ENCODE data around the gene VEGFA.

The VEGFA gene

DNA sequence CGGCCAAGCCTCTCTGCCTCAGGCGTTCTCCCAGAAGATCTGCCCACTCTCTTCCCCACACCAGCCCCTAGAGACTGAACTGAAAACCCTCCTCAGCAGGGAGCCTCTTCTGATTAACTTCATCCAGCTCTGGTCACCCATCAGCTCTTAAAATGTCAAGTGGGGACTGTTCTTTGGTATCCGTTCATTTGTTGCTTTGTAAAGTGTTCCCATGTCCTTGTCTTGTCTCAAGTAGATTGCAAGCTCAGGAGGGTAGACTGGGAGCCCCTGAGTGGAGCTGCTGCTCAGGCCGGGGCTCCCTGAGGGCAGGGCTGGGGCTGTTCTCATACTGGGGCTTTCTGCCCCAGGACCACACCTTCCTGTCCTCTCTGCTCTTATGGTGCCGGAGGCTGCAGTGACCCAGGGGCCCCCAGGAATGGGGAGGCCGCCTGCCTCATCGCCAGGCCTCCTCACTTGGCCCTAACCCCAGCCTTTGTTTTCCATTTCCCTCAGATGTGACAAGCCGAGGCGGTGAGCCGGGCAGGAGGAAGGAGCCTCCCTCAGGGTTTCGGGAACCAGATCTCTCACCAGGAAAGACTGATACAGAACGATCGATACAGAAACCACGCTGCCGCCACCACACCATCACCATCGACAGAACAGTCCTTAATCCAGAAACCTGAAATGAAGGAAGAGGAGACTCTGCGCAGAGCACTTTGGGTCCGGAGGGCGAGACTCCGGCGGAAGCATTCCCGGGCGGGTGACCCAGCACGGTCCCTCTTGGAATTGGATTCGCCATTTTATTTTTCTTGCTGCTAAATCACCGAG, 14.2 kb downstream of the VEGFA start:
- no peak for ATAC-seq
- TF ChIP-seq ZFP3 (CRISPR knock-in tag; IDR thresholded peaks at IDR 0.05) = no peak
- TF ChIP-seq PPARA (CRISPR knock-in tag; IDR thresholded peaks at IDR 0.05; ENCODE audit: borderline replicate concordance) = no peak
- no peak for TF ChIP-seq TCF4 (CRISPR knock-in tag; IDR thresholded peaks at IDR 0.05; ENCODE audit: borderline replicate concordance)
- TF ChIP-seq ESRRG (CRISPR knock-in tag; IDR thresholded peaks at IDR 0.05) = no peak
- TF ChIP-seq BACH2 (CRISPR knock-in tag; IDR thresholded peaks at IDR 0.05; ENCODE audit: borderline replicate concordance) = no peak
- TF ChIP-seq RARB (CRISPR knock-in tag; IDR thresholded peaks at IDR 0.05) = no peak
- no peak for TF ChIP-seq CSDC2 (CRISPR knock-in tag; IDR thresholded peaks at IDR 0.05)
- TF ChIP-seq SNAI2 (CRISPR knock-in tag; IDR thresholded peaks at IDR 0.05) = no peak

- TF ChIP-seq BACH2 (CRISPR knock-in tag; IDR thresholded peaks at IDR 0.05; ENCODE audit: borderline replicate concordance) (no peak), CREB5 (CRISPR knock-in tag; IDR thresholded peaks at IDR 0.05; ENCODE audit: low read depth) (no peak), PATZ1 (CRISPR knock-in tag; IDR thresholded peaks at IDR 0.05; ENCODE audit: borderline replicate concordance) (no peak), OSR1 (CRISPR knock-in tag; IDR thresholded peaks at IDR 0.05) (no peak), ARNTL (CRISPR knock-in tag; IDR thresholded peaks at IDR 0.05; ENCODE audit: borderline replicate concordance, low read depth) (no peak)
- TF ChIP-seq, protein P1, sequence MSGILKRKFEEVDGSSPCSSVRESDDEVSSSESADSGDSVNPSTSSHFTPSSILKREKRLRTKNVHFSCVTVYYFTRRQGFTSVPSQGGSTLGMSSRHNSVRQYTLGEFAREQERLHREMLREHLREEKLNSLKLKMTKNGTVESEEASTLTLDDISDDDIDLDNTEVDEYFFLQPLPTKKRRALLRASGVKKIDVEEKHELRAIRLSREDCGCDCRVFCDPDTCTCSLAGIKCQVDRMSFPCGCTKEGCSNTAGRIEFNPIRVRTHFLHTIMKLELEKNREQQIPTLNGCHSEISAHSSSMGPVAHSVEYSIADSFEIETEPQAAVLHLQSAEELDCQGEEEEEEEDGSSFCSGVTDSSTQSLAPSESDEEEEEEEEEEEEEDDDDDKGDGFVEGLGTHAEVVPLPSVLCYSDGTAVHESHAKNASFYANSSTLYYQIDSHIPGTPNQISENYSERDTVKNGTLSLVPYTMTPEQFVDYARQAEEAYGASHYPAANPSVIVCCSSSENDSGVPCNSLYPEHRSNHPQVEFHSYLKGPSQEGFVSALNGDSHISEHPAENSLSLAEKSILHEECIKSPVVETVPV (CRISPR knock-in tag; IDR thresholded peaks at IDR 0.05) = no peak
Measured at GRCh38 chr6:43785220-43785752, 15.3 kb downstream of the VEGFA start.

DNA sequence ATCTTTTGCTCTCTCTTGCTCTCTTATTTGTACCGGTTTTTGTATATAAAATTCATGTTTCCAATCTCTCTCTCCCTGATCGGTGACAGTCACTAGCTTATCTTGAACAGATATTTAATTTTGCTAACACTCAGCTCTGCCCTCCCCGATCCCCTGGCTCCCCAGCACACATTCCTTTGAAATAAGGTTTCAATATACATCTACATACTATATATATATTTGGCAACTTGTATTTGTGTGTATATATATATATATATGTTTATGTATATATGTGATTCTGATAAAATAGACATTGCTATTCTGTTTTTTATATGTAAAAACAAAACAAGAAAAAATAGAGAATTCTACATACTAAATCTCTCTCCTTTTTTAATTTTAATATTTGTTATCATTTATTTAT, 15.9 kb downstream of the VEGFA start:
- no peak for ATAC-seq

More at GRCh38 chr6:43785220-43785752, 15.3 kb downstream of the VEGFA start:
- ATAC-seq = no peak

DNA sequence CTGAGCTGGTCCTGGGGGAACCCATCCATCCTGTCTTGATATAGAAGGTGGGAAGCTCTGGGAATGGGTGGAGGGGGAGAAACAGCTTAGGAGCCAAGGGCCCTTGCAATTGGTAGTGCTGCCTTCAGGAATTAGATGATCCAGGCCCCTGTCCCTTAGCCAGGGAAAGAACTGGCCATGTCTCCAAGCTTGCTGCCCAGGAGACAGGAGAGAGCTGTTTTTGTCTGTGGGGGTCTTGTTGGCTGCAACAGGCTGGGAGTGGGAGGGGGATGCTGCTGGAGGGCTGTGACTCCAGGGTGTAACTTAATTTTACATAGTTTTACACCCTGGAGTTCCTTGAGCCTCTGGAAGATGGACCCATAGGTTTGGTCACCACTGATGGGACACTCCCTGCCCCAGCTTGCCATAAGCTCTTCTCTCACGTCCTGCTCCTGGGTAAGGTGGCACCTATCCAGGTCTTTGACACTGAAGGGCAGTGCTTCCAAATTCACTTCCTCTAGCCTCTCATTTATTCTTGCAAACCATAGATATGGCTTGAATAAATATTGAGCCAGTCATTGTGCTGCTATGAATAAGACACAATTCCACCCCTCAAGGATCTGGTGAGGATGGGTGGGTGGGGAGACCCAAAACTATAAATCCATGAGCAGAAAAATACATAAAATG, 16.8 kb downstream of the VEGFA start:
- TF ChIP-seq CREB5 (CRISPR knock-in tag; IDR thresholded peaks at IDR 0.05; ENCODE audit: low read depth) (no peak), ZFP3 (CRISPR knock-in tag; IDR thresholded peaks at IDR 0.05) (no peak), PATZ1 (CRISPR knock-in tag; IDR thresholded peaks at IDR 0.05; ENCODE audit: borderline replicate concordance) (no peak)
- ATAC-seq = no peak

More for the DNA sequence above, 15.9 kb downstream of the VEGFA start:
- no peak for TF ChIP-seq ESRRG (CRISPR knock-in tag; IDR thresholded peaks at IDR 0.05)
- TF ChIP-seq TCF4 (CRISPR knock-in tag; IDR thresholded peaks at IDR 0.05; ENCODE audit: borderline replicate concordance) = no peak
- TF ChIP-seq, protein P1 (CRISPR knock-in tag; IDR thresholded peaks at IDR 0.05) = no peak

Measured in SK-N-SH treated with all-trans-retinoic acid at 6 μM for 48 hours (cell line).